T-helper 2 cell treated with Interferon-gamma antibody and Interleukin-4, amounts not matched to agents 100 ng/mL and 5 ng/mL, for 36 hours (primary cell): Measurements from ENCODE around the gene SNU13. TPM values are rescaled to one million over a fixed set of nuclear protein-coding genes. Genes with fewer than 3 reads are reported as not detected.
"Not testable (repeated sequence)": the region's sequence is repeated elsewhere in the genome, so short reads cannot be mapped to it uniquely, and the experiment has no call there.

Experiments
- intact Hi-C: fragments of 100-400 bp; cut with micrococcal nuclease; formaldehyde crosslinking; loops from one replicate; pipeline ENCODE4 v1.15.1; 2023
- total RNA-seq: library from RNA; stranded (reverse); gene quantifications from 2 replicates; pipeline ENCODE4 v1.2.3, GENCODE V29; 2022

Gene SNU13
- total RNA-seq, 1 donor from 2014 or later: 200 TPM

DNA sequence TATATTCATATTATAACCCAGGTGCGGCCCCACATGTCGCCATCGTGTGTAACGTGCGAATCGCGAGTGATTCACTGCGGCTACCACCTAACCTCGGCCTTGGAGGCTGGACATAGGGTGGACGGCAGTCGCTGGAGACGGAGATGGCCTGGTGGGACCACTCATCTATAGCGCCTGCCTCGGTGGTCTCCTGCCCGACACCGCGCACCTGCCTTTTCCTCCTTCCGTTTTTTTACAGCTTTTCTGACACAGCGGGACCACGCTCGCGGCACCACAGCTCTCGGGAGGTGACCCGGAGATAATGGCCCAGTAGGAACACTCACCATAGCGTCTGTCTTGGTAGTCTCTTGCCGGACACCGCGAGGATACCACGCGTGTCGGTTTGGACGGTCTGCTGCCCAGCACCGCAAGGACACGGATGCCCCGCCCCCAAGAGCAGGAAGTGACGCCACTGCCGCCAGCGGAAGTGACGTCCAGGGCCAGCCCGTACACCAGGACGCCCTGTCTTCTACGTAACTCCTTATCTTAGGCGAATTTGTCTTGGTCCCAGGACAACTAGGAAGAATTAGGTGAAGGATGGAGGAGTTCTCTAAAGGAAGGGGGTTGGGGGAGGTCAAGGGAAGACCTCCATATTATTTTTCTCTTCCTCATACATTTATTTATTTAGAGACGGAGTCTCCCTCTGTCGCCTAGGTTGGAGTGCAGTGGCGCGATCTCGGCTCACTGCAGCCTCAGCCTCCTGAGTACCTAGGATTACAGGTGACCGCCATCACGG lies 6.4 kb downstream of the SNU13 start:
- intact Hi-C loops: no loop called here

DNA sequence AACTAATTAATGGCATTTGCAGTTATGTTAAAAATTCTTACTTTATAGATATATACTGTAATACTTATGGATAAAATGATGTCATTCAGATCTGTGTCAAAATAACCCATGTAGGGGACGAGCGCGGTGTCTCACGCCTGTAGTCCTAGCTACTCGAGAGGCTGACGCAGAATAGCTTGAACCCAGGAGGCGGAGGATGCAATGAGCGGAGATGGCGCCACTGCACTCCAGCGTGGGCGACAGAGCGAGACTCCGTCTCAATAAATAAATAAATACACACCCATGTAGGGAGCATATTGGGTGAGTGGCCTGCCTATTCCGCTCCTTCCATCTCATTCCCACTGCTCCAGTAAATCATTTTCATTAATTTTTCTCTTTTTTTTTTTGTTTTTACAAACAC lies 7.1 kb downstream of the SNU13 start:
- intact Hi-C loops: no loop called here

DNA sequence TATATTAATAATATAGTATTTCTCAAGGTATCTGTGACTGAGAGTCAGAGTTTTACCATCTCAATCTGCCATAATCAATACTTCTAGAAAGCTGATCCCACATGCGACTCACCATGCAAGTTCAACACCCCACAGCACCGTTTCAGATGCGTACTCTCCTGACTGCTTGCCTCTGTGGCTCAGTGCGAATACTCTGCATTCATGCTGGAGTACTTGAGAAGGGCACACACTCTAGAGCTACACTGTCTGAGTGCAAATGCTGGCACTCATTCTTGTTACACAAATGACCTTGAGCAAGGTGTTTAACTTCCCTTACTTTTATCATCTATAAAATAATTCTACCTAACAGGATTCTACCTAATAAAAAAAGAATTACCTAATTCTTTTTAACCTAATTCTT lies 12.5 kb downstream of the SNU13 start:
- intact Hi-C loops: no loop called here

DNA sequence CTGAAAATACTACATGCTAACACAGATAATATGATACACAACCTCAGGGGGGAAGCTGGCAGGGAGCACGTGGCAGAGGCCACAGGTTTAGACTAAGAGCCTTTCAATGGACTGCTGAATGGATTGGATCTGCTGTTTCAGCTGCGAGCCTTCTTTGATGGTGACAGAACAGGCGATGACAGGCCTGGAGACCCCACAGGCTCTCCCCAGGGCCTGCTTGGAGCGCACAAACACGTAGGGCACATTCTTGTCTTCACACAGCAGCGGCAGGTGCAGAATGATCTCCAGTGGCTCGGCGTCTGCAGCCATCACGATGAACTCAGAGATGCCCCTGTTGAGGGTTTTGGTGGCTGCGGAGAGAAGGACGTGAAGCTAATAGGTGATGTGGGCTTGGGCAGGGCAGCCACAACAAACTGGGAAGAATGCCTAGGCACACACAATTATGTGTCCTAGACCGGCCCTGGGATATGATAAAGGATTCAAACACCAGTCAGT lies 13.8 kb downstream of the SNU13 start:
- intact Hi-C loops: no loop called here

DNA sequence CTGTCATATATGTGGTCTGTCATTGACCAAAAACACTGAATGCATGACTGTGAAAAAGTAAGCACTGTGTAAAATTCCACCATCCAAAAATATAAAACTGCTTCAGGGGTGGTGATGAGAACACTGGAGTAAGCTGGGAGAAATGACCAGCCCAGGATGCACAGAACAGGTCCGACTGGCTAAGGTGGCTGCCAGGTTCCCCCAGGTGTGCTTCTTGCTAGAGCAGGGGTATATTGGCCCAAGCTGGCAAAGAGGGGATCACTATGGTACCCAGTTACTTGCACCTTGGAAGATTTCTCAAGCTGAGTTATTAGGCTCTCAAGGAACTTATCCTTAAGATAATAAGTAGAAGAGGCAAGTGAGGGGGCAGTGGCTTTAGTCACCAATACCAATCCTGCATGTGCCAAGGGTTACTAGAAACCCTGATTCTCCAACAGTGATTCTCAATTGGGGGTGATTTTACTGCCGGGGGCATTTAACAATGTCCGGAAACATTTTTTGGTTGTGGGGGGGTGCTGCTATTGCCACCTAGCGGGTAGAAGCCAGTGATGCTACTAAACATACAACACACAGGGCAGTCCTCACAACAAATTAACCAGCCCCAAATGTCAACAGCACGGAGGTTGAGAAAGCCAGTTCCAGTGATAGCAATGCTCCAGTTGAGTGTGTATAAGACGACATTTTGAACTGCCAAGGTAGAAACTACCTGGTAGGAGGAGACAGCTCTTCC lies 15.7 kb downstream of the SNU13 start:
- intact Hi-C loops: no loop called here

DNA sequence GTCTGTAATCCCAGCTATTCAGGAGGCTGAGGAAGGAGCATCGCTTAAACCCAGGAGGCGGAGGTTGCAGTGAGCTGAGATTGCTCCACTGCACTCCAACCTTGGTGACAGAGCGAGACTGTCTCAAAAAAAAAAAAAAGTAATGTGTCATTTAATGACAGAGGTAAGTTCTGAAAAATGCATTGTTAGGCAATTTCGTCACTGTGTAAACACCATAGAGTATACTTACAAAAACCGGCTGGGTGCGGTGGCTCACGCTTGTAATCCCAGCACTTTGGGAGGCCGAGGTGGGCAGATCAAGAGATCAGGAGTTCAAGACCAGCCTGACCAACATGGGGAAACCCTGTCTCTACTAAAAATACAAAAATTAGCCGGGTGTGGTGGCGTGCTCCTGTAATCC lies 16.6 kb downstream of the SNU13 start:
- intact Hi-C loops: not testable (repeated sequence)

DNA sequence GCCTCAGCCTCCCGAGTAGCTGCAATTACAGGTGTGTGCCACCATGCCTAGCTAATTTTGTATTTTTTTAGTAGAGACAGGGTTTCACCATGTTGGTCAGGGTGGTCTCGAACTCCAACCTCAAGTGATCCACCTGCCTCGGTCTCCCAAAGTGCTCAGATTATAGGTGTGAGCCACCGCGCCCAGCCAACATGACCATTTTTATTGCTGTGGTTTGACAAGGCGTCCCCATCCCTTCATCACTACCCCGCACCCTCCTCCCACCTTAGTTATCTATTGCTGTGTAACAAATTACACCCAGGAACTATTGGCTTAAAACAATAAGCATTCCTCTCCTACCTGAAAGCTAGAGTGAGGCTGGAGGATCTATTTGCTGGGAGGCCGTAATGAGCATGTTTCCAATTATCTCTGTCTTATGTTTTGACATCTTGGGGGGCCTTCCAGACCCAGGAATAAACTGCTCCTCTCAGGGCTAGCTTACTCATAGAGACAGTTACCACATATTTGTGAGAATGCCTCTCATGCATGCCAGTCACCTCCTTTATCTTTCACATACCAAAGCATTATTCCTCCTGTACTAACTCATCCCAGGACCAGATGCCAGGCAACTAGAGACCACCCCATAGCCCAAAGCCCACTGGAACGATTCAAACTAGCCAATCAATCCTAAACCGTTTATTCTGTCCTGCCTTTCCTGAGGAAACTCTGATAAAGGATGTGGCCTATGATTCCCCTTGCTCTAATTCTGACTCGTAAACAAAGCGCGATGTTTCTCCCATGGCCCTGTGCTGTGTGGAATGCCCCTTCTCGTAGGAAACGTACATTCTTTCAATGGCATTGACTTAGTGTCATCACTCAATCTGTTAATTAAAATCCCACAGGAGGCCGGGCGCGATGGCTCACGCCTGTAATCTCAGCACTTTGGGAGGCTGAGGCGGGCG lies 19.4 kb downstream of the SNU13 start:
- intact Hi-C loops: no loop called here

DNA sequence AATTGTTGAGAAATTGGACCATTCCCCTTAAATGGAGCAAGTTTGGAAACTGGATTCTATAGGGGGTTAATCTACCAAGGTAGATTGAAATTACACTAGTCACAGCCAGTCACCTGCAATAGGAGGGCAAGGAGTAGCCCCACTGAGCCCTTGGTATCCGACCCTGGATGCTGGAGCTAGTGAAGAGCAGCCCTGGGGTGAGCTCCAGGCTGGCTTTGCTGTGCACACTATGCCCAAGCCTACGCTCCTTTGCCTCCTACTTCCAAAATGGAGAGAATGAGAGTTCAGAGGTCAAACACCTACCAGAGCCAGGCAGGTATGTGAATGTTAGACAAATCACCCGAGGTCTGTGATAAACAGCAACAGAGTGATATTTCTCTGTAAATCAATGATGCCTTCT lies 23.7 kb downstream of the SNU13 start:
- intact Hi-C loops: no loop called here

DNA sequence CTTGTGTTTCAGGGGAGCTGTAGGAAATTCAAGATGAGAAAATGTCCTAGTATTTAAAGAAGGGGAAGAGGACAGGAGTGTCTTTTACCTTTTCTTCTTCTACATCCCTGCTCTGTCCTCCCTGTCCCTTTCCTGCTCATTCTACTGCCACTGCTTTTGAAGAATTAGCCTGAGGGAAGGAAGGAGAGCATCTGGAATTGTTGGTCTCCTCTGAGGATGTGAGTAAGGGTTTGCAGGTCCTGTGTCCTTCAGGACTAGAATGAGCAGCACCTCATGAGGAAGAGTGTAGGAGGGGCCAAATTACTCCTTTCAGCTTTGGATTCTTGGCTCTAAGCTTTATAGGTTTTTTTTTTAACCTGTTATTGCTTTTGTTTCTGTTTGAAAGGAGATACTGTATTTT lies 24.2 kb downstream of the SNU13 start:
- intact Hi-C loops: no loop called here

DNA sequence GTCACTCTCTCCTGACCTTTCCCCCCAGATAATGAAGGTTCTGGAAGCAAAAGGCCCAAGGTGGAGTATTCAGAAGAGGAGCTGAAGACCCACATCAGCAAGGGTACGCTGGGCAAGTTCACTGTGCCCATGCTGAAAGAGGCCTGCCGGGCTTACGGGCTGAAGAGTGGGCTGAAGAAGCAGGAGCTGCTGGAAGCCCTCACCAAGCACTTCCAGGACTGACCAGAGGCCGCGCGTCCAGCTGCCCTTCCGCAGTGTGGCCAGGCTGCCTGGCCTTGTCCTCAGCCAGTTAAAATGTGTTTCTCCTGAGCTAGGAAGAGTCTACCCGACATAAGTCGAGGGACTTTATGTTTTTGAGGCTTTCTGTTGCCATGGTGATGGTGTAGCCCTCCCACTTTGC lies 25.1 kb downstream of the SNU13 start:
- intact Hi-C loops: not testable (repeated sequence)

DNA sequence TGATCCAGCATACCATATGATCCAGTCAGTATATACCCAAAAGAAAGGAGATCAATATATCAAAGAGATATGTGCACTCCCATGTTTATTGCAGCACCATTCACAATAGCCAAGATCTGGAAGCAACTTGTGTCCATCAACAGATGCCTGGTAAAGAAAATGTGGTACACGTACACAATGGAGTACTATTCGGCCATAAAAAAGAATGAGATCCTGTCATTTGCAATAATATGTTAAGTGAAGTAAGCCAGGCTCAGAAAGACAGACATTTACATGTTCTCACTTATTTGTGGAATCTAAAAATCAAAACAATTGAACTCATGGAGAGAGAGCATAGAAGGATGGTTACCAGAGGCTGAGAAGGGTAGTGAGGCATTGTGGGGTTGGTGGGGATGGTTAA lies 27.0 kb downstream of the SNU13 start:
- intact Hi-C loops: no loop called here

DNA sequence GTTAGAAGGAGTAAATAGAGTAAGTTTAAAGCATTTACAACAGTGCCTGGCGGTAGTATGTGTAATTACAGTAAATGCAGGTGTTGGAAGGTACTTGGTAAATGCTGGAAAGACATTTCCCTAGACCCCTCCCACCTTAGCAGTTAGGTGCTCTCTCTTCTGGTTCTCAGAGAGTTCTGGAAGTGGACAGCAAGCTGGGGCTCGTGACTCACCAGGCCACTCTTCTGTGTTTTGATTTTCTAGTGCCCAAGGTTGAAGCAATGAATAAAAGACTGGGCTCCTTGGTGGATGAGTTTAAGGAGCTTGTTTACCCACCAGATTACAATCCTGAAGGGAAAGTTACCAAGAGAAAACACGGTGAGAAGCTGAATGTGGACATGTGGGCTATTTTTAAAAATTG lies 27.6 kb downstream of the SNU13 start:
- intact Hi-C loops: no loop called here

DNA sequence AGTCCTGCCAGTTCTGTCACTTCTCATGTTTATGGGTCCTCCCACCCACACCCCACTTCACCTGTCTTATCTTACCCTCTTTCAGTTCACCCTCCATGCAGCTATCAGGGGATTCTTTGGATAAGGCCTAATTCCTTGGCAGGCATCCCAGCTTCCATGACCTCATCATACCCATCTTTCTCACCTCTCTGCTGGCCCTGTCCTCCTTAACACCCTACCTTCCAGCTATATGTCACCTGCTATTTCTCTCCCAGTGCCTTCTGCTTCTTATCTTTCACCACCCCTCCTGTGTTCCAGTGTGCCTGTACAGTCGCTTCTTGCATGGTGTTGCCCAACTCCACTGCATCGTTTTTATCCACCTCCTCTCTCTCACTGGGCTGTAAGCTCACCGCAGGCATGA lies 28.3 kb downstream of the SNU13 start:
- intact Hi-C loops: no loop called here

DNA sequence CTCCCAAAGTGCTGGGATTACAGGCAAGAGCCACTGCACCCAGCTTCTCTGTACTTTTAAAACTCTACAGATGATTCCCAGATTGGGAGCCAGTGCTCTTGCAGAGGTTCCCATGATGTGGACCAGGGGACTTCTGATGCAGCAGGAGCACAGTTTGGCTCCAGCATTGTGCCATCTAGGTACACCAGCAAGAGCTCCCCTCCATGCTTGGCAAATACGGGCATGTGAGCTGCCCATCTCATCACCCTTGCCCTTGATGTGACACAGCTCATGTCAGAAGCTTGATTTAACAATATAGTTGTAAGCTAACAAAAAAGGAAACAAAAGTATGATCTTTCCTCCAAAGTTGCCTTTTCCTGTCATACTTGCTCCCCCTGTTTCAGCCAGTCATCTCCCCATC lies 28.7 kb downstream of the SNU13 start:
- intact Hi-C loops: no loop called here

DNA sequence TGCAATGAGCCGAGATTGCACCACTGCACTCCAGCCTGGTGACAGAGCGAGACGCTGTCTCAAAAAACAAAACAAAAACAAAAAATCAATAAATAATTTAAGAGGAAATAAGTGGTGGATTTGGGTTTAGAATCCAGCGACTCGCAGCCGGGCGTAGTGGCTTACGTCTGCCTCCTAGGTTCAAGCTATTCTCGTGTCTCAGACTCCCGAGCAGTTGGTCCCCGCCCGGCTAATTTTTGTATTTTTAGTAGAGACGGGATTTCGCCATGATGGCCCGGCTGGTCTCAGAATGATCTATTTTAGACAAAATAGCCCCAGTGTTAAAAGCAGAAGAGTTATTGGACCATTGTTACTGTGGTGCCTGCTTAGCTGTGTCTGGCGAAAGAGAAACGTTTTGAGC lies 29.8 kb downstream of the SNU13 start:
- intact Hi-C loops: no loop called here

DNA sequence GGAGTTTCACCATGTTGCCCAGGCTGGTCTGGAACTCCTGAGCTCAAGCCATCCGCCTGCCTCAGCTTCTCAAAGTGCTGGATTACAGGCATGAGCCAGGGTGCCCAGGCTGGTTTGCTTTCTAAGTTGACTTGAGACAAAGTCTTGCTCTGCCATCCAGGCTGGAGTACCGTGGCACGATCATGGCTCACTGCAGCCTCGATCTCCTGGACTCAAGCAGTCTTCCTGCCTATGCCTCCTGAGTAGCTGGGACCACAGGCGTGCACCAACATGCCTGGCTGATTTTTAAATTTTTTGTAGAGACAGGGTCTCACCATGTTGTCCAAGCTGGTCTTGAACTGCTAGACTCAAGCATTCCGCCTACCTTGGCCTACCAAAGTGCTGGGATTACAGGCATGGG lies 31.0 kb downstream of the SNU13 start:
- intact Hi-C loops: no loop called here

DNA sequence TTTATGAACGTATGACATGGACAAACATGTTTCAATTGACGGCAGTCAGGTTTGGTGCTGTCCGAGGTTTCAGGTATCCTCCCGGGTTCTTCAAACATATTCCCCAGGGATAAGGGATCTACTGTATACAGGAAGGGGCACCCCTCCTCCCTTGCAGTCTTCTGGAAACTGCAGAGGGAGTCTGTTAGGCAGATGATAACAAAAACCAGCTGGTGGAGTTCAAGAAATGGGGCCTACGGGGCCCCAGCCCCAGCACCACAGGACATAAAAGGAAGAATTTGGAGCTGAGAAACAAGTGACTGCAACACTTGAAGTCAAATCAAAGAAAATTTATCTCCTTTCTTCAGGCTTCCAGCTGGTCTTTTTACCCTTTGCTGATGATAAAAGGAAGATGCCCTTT lies 32.1 kb downstream of the SNU13 start:
- intact Hi-C loops: no loop called here

DNA sequence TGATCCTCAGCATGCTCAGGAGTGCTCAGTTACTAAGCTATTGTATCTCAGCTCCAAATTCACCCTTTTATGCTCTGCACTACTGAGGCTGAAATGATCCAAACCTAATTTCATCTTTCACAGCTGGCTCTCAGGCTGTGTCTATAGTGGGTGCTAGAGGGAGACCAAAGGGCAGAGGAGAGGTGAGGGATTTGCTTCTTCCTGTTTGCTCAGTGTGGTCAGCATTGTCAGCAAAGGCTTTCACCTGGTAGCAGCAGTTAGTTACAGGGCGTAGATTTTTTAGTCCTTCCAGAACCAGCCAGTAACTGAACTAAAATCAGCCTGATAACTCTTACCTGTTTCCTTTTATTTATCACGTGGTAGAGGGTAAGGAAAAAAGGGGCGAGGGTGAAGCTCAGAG lies 34.3 kb downstream of the SNU13 start:
- intact Hi-C loops: no loop called here

DNA sequence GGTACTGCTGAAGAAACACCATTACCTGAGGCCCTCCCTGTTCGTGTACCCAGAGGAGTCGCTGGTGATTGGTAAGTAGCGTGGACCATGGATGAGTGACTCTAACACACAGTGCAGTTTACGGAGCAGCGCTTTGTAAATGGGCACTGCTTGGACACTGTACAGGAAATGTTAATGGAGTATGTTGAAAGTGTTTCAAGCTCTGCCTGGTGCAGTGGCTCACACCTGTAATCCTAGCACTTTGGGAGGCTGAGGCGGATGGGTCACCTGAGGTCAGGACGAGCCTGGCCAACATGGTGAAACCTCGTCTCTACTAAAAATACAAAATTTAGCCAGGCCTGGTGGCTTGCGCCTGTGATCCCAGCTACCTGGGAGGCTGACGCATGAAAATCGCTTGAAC lies 37.8 kb downstream of the SNU13 start:
- intact Hi-C loops: no loop called here

DNA sequence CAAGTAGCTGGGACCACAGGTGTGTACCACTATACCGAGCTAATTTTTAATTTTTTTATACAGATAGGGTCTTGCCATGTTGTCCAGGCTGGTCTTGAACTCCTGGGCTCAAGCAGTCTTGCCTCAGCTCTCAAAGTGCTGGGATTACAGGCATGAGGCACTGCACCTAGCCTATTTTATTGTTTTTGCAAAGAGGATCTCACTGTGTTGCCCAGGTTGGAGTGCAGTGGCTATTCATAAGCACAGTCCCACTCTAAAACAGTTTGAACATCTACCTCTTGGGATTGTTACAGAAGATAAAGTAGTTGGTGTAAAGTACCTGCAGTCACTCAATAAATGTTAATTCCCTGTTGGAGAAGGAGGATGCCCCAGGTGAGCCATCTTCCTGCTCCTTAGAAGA lies 38.4 kb downstream of the SNU13 start:
- intact Hi-C loops: no loop called here

DNA sequence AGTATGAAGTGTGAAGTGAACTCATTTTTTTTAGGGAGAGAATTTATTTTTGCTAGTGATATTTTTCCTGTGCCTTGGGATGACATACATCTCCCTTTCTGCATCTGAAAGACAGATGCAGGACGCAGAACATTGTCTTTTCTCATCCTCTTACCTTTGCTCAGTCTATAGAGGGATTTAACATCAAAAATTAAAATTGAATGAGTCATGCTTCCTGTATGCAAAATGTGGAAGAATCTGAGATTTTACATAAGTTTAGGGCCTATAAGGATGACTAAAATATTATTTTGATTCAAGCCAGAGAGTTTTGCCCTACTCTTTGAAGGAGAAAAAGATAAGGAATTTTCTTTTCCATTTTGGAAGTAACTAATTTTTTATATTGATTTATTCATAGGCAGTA lies 40.2 kb downstream of the SNU13 start:
- intact Hi-C loops: no loop called here

DNA sequence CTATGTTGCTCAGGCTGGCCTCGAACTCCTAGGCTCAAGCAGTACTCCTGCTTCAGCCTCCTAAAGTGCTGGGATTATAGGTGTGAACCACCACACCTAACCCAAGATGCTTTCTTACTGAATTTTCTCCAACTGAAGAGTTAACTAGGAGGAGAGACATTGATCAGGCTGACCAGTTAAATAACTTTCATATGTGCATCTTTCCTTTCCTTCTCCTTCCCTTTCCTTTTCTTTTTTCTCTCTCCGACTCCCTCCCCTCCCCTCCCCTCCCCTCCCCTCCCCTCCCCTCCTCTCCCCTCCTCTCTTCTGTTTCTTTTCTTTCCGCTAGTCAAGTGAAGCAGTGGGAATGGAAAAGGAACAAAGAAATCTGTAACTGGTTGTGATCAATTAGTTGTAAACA lies 40.9 kb downstream of the SNU13 start:
- intact Hi-C loops: no loop called here
